ENCODE measurements around the gene ZNF236. TPM values are rescaled to one million over a fixed set of nuclear protein-coding genes. Genes with fewer than 3 reads are reported as not detected.

Gene ZNF236
- polyA plus RNA-seq, 2 of the 4 experiments (the other 2 are of a cell fraction), result 2.6 to 7.8 TPM

- DNase-seq (ENCODE audit: low read depth in 1 of 2, low spot score in 1 of 2), result no peak
- TF ChIP-seq RCOR1 (IDR thresholded peaks at IDR 0.05; ENCODE audit: low read depth, low read length) (no peak), CEBPB (IDR thresholded peaks at IDR 0.05) (no peak), EHMT2 (IDR thresholded peaks at IDR 0.05; ENCODE audit: low read depth) (no peak), SMC3 (IDR thresholded peaks at IDR 0.05) (no peak), SREBF2 (IDR thresholded peaks at IDR 0.05) (no peak), REST (IDR thresholded peaks at IDR 0.05) (no peak), KDM1A (IDR thresholded peaks at IDR 0.05; ENCODE audit: low read depth) (no peak), FOXS1 (CRISPR knock-in tag; IDR thresholded peaks at IDR 0.05) (no peak), HEYL (CRISPR knock-in tag; IDR thresholded peaks at IDR 0.05) (no peak), FOSL2 (IDR thresholded peaks at IDR 0.05) (no peak), FOSL2 (CRISPR knock-in tag; IDR thresholded peaks at IDR 0.05) (no peak), FOSB (CRISPR knock-in tag; IDR thresholded peaks at IDR 0.05) (no peak), CHD4 (IDR thresholded peaks at IDR 0.05; ENCODE audit: borderline replicate concordance) (no peak), JUN (IDR thresholded peaks at IDR 0.05) (no peak), POLR2A (IDR thresholded peaks at IDR 0.05; ENCODE audit: low read length) (no peak), PBX3 (IDR thresholded peaks at IDR 0.05) (no peak), MAZ (IDR thresholded peaks at IDR 0.05; ENCODE audit: borderline replicate concordance, low read depth, low read length) (no peak), KDM5A (IDR thresholded peaks at IDR 0.05) (no peak)
- CTCF ChIA-PET, result no interaction called here
- no peak overlapping the region for H3K4me3 ChIP-seq
- POLR2A ChIA-PET, result no interaction called here
- no peak overlapping the region for H3K27ac ChIP-seq
- H3K4me1 ChIP-seq, result no peaks in the 10 kb centered on the region
- ATAC-seq, result no peak
- H3K9me3 ChIP-seq, result no peaks in the 10 kb centered on the region
- no peak for FAIRE-seq
- no peak overlapping the region for H3K4me2 ChIP-seq
- 100% methylated on average over 11 of the region's 11 CpGs for WGBS (ENCODE audit: missing lambda C conversion rate)
Observed at GRCh38 chr18:76956648-76957047, 134.3 kb downstream of the ZNF236 start.

GRCh38 chr18:76957384-76958355 lies 135.3 kb downstream of the ZNF236 start:
- Histone ChIP-seq H3K4me2 (no peak overlapping the region), H3K27ac (no peak overlapping the region), H3K9me3 (no peaks in the 10 kb centered on the region), H3K4me3 (no peak overlapping the region), H3K4me1 (no peaks in the 10 kb centered on the region)
- no peak for DNase-seq (ENCODE audit: low read depth in 1 of 2, low spot score in 1 of 2)
- POLR2A ChIA-PET, result no interaction called here
- no peak for TF ChIP-seq KDM1A (IDR thresholded peaks at IDR 0.05; ENCODE audit: low read depth)
- no peak for TF ChIP-seq RARB (CRISPR knock-in tag; IDR thresholded peaks at IDR 0.05)
- no peak for TF ChIP-seq EHMT2 (IDR thresholded peaks at IDR 0.05; ENCODE audit: low read depth)
- TF ChIP-seq RNF2 (IDR thresholded peaks at IDR 0.05; ENCODE audit: borderline replicate concordance, low read depth), result no peak
- TF ChIP-seq BCL3 (IDR thresholded peaks at IDR 0.05), result no peak
- no peak for TF ChIP-seq E2F6 (IDR thresholded peaks at IDR 0.05; ENCODE audit: borderline replicate concordance, low read depth)
- TF ChIP-seq CBX2 (IDR thresholded peaks at IDR 0.05; ENCODE audit: borderline replicate concordance, low read depth), result no peak
- TF ChIP-seq HEYL (CRISPR knock-in tag; IDR thresholded peaks at IDR 0.05), result no peak
- TF ChIP-seq CTCF (IDR thresholded peaks at IDR 0.05), result no peak
- 91% methylated on average over 18 of the region's 18 CpGs for WGBS (ENCODE audit: missing lambda C conversion rate)
- no peak for FAIRE-seq
- ATAC-seq, result no peak
- CTCF ChIA-PET, result interaction anchor here (0.9 to 1.2 kb wide), 2 partner anchors 26 to 254 kb away, joined by 3 to 4 read pairs; no protein-coding TSS in a partner anchor

Data from A549 (cell line).